Superior temporal gyrus (tissue), 1 donor: ENCODE data around the gene MPPED1.

Source experiments
- DNase-seq: peaks from one replicate; pipeline ENCODE4 v3.0.0-alpha.2; 2016; ENCODE audit errors: extremely low spot score

Gene MPPED1

GRCh38 chr22:43392385-43392989, 19.3 kb upstream of the MPPED1 start:
- DNase-seq, result no peak

GRCh38 chr22:43393132-43393843, 18.5 kb upstream of the MPPED1 start:
- no peak for DNase-seq

GRCh38 chr22:43393844-43394474, 17.9 kb upstream of the MPPED1 start:
- DNase-seq, result no peak

- no peak for DNase-seq
Observed at GRCh38 chr22:43395086-43395695, 16.6 kb upstream of the MPPED1 start.

- no peak for DNase-seq
Observed at GRCh38 chr22:43396321-43396933, 15.4 kb upstream of the MPPED1 start.

- DNase-seq, result no peak
Observed at GRCh38 chr22:43396934-43397457, 14.8 kb upstream of the MPPED1 start.

GRCh38 chr22:43397766-43398165, 14.0 kb upstream of the MPPED1 start:
- no peak for DNase-seq

GRCh38 chr22:43398246-43398645, 13.6 kb upstream of the MPPED1 start:
- DNase-seq, result no peak

- no peak for DNase-seq
Observed at GRCh38 chr22:43398910-43399309, 12.9 kb upstream of the MPPED1 start.

GRCh38 chr22:43399338-43399979, 12.4 kb upstream of the MPPED1 start:
- no peak for DNase-seq

- DNase-seq, result no peak
Observed at GRCh38 chr22:43399980-43400358, 11.8 kb upstream of the MPPED1 start.

- no peak for DNase-seq
Observed at GRCh38 chr22:43400449-43400848, 11.4 kb upstream of the MPPED1 start.

- no peak for DNase-seq
Observed at GRCh38 chr22:43401233-43401632, 10.6 kb upstream of the MPPED1 start.

GRCh38 chr22:43401661-43402060, 10.2 kb upstream of the MPPED1 start:
- no peak for DNase-seq

- DNase-seq, result no peak
Observed at GRCh38 chr22:43402128-43402527, 9.7 kb upstream of the MPPED1 start.

GRCh38 chr22:43404673-43405385, 7.0 kb upstream of the MPPED1 start:
- DNase-seq, result no peak

GRCh38 chr22:43406186-43406790, 5.5 kb upstream of the MPPED1 start:
- no peak for DNase-seq

- no peak for DNase-seq
Observed at GRCh38 chr22:43407591-43407990, 4.2 kb upstream of the MPPED1 start.

GRCh38 chr22:43408009-43408408, 3.8 kb upstream of the MPPED1 start:
- DNase-seq, result no peak

GRCh38 chr22:43409046-43409445, 2.8 kb upstream of the MPPED1 start:
- DNase-seq, result no peak

- DNase-seq, result no peak
Observed at GRCh38 chr22:43409800-43410199, 2.0 kb upstream of the MPPED1 start.
